ENCODE measurements around the gene MAPK11. TPM values are rescaled to one million over a fixed set of nuclear protein-coding genes. Genes with fewer than 3 reads are reported as not detected.

The MAPK11 gene
- total RNA-seq, 2 donors from 2014 or later, result 10.2 to 15.1 TPM

DNA sequence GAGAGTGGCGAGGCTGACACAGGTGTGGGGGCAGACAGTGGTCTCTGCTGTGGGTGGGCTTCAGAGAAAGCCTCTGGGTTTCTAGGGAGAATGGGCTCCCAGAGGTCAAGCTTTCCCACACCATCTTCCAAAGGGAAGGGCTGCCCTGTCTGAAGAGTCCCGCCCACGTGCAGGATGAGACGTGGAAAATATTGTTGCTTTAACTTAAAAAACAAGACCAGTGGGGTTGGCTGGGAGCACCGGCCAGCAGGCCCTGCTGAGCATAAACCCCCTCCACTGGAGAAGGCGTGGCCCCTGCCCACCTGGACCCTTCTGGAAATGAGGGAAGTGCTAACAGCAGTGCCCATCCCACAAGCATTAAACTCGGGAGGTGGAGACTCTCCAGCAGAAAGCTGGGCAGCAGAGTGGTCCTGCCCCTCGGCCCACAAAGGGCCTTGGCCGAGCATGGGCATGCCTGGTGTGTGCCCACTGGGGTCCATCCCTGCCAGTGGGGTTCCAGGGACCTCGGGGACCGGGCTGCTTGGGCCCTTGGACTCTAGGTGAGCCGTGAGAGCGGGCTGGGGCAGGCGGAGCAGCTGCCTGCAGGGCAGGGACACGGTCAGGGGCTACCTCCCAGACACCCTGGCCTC is 54.0 kb downstream of the MAPK11 start:
- H3K9me3 Mint-ChIP-seq, result no peaks in the 10 kb centered on the region
- H3K36me3 Mint-ChIP-seq, result peaks cover 13% of the 10 kb centered on the region
- DNase-seq (ENCODE audit: low spot score) (no peak), ATAC-seq (no peak)
- peaks cover 5 to 16% of the 10 kb centered on the region in 2 donors for H3K4me1 Mint-ChIP-seq (ENCODE audit: low read depth in 2 of 2)
- no peak overlapping the region for H3K4me3 Mint-ChIP-seq
- H3K27me3 Mint-ChIP-seq, result no peaks in the 10 kb centered on the region
- H3K27ac Mint-ChIP-seq, result no peak overlapping the region

DNA sequence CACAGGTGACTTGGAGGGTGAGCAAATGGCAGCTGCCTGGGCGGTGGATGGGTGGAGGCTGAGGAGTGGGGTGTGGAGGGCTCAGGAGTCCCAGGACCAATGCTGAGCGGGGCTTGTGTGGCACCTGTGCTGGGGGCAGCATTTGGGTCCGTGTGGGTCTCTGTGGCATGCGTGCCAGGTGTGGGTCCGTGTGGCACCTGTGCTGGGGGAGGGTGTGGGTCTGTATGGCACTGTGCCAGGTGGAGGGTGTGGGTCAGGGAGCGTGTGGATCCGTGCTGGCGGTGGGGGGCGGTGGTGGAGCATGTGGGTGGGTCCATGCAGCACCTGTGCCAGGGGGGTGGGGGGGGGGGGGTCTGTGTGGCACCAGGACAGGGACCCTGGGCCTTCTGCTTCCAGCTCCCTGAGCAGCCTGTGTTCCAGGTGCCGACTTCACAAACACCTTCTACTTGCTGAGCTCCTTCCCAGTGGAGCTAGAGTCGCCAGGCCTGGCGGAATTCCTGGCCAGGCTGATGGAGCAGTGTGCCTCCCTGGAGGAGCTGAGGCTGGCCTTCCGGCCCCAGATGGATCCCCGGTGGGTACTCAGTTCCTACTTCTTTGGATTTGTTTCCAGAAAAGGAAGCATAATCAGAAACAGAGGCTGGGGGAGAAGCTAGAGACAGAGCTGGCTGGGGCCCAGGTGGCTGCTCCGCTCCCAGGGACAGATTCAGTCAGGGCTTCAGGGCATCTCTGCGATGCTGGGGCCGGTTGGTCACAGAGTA is 54.7 kb downstream of the MAPK11 start:
- H3K4me1 Mint-ChIP-seq (ENCODE audit: low read depth in 2 of 2), result peaks cover 5 to 18% of the 10 kb centered on the region in 2 donors

More for the DNA sequence above, 54.7 kb downstream of the MAPK11 start:
- H3K9me3 Mint-ChIP-seq, result no peaks in the 10 kb centered on the region
- H3K36me3 Mint-ChIP-seq, result peaks cover 13% of the 10 kb centered on the region
- ATAC-seq, result no peak
- no peaks in the 10 kb centered on the region for H3K27me3 Mint-ChIP-seq
- no peak for DNase-seq (ENCODE audit: low spot score)
- no peak overlapping the region for H3K4me3 Mint-ChIP-seq
- H3K27ac Mint-ChIP-seq, result no peak overlapping the region

Other genes starting within 250 kb of the MAPK11 start
- gene TTLL8, start 212.1 kb downstream of the MAPK11 start, total RNA-seq, result not detected
- 10 to 100 TPM in 1 of 2 donors, 1 to 10 TPM in 1; 4.5 to 14.8 TPM for gene MLC1, start 185.0 kb downstream of the MAPK11 start, total RNA-seq
- not detected for gene MOV10L1, start 180.4 kb downstream of the MAPK11 start, total RNA-seq
- gene PANX2, start 99.6 kb downstream of the MAPK11 start, total RNA-seq, result 1 to 10 TPM; 3.0 to 3.5 TPM
- 100 to 1,000 TPM in 1 of 2 donors, 10 to 100 TPM in 1; 71.0 to 139 TPM for gene TRABD, start 84.5 kb downstream of the MAPK11 start, total RNA-seq
- 10 to 100 TPM; 23.4 to 43.3 TPM for gene SELENOO, start 69.4 kb downstream of the MAPK11 start, total RNA-seq
- 10 to 100 TPM; 47.6 to 80.1 TPM for gene TUBGCP6, start 25.4 kb downstream of the MAPK11 start, total RNA-seq
- gene HDAC10, start 19.1 kb downstream of the MAPK11 start, total RNA-seq, result 100 to 1,000 TPM in 1 of 2 donors, 10 to 100 TPM in 1; 54.5 to 113 TPM
- gene MAPK12, start 8.7 kb downstream of the MAPK11 start, total RNA-seq, result 1 to 10 TPM; 1.6 to 9.0 TPM
- 1 to 10 TPM; 4.4 to 5.5 TPM for gene PLXNB2, start 37.3 kb upstream of the MAPK11 start, total RNA-seq
- 1 to 10 TPM; 2.2 TPM for gene DENND6B, start 56.6 kb upstream of the MAPK11 start, total RNA-seq
- 100 to 1,000 TPM in 1 of 2 donors, 10 to 100 TPM in 1; 61.1 to 100 TPM for gene PPP6R2, start 72.9 kb upstream of the MAPK11 start, total RNA-seq
- gene SBF1, start 204.7 kb upstream of the MAPK11 start, total RNA-seq, result 100 to 1,000 TPM; 114 to 152 TPM
- 1 to 10 TPM; 2.6 to 6.7 TPM for gene ADM2, start 211.2 kb upstream of the MAPK11 start, total RNA-seq
- gene MIOX, start 216.5 kb upstream of the MAPK11 start, total RNA-seq, result under 1 TPM in 1 of 2 donors, not detected in 1; 0.45 TPM
- gene LMF2, start 237.3 kb upstream of the MAPK11 start, total RNA-seq, result 100 to 1,000 TPM in 1 of 2 donors, 10 to 100 TPM in 1; 97.8 to 149 TPM
- gene NCAPH2, start 237.8 kb upstream of the MAPK11 start, total RNA-seq, result 100 to 1,000 TPM; 105 to 156 TPM

Data from natural killer cell treated with Interleukin-12 subunit alpha and Interleukin-12 subunit beta and Interleukin-15 and Interleukin-18, amount 100 ng/mL, for 72 hours (primary cell).